K562 (cell line): Measurements from ENCODE around the gene CMTM4. TPM values are rescaled to one million over a fixed set of nuclear protein-coding genes. Genes with fewer than 3 reads are reported as not detected.

ENCODE experiments used
- ATAC-seq: fragments of 200-7000 bp; cut with Tn5 transposase; 3 replicates; pipeline ENCODE4 v1.9.1; 2020; ENCODE audit warnings: moderate library complexity
- BruUV-seq: library from RNA; stranded (reverse); fragments of 400-500 nt; replicated peaks from 2 replicates; lab custom pipeline; 2021; lab: Mats Ljungman, UMichigan
- CTCF ChIA-PET: fragments of 300-600 bp; formaldehyde crosslinking; extraction: SDS; loops from one replicate; lab custom pipeline; 2021; ENCODE audit warnings: low intra/inter-chr PET ratio; lab: Yijun Ruan, JAX
- POLR2A ChIA-PET: fragments of 300-600, 350-650 bp; sonication (Branson Sonifier 250); formaldehyde crosslinking; extraction: SDS; loops from one replicate; lab custom pipeline; 2021; ENCODE audit warnings: antibody characterized with exemption, inconsistent platforms; lab: Yijun Ruan, JAX
- DNase-seq, 4 experiments: peaks; one replicate each; pipeline versions ENCODE4 v3.0.0 to v3.0.0-alpha.2; 2011 to 2018; ENCODE audit warnings: low spot score in 3 of 4, mixed read lengths in 3 of 4; ENCODE audit errors: extremely low read depth in 1 of 4
- FAIRE-seq: peaks from 2 replicates; lab custom pipeline; 2011; peaks lifted over from hg19 to GRCh38; lab: Jason Lieb, UNC
- H2AFZ ChIP-seq: 2 replicates; pipeline ENCODE4 v1.6.0; 2011; ENCODE audit warnings: low read depth, low read length, control low read depth, inconsistent platforms
- H3K27ac ChIP-seq: fragments of 200-600 bp; 3 replicates; pipeline ENCODE4 v1.8.0; 2011; ENCODE audit warnings: low read depth, mild to moderate bottlenecking, control low read depth, inconsistent platforms, low read length, moderate library complexity, mixed read lengths; ENCODE audit errors: extremely low read depth
- H3K27me3 ChIP-seq, 2 experiments: fragments of 300-600 bp in 1 of 2; 2 replicates in 1 of 2; 3 replicates in 1 of 2; pipeline versions ENCODE4 v1.6.0 to v1.8.0; 2011; ENCODE audit warnings: inconsistent platforms in 2 of 2, low read length in 2 of 2, mild to moderate bottlenecking in 1 of 2, mixed read lengths in 1 of 2, moderate library complexity in 1 of 2; ENCODE audit not compliant: control insufficient read depth in 2 of 2, insufficient read depth in 2 of 2
- H3K36me3 ChIP-seq: fragments of 300-600 bp; 3 replicates; pipeline ENCODE4 v1.8.0; 2011; ENCODE audit warnings: mild to moderate bottlenecking, low read length, inconsistent platforms; ENCODE audit not compliant: control insufficient read depth, insufficient read depth
- H3K4me1 ChIP-seq, 2 experiments: fragments of 200-600 bp in 1 of 2; replicated peaks in 1 of 2; 2 replicates in 1 of 2; 3 replicates in 1 of 2; pipeline versions ENCODE4 v1.5.1 to v1.8.0; 2011; ENCODE audit warnings: inconsistent platforms in 2 of 2, low read length in 2 of 2, mild to moderate bottlenecking in 1 of 2, mixed read lengths in 1 of 2, moderate library complexity in 1 of 2; ENCODE audit not compliant: control insufficient read depth in 2 of 2, insufficient read depth in 2 of 2
- H3K4me2 ChIP-seq: 2 replicates; pipeline ENCODE4 v1.6.1; 2011; ENCODE audit warnings: low read length, control low read depth, inconsistent platforms, mixed read lengths; ENCODE audit not compliant: insufficient read depth
- H3K4me3 ChIP-seq: fragments of 200-600 bp; sonication (generic), shearing (Covaris generic); 2 replicates; pipeline ENCODE4 v1.5.1; 2016; ENCODE audit warnings: control low read depth, inconsistent platforms
- H3K79me2 ChIP-seq: fragments of 200-600 bp; 3 replicates; pipeline ENCODE4 v1.8.0; 2011; ENCODE audit warnings: low read length, inconsistent platforms; ENCODE audit not compliant: control insufficient read depth, insufficient read depth
- H3K9ac ChIP-seq, 2 experiments: 2 replicates each; pipeline versions ENCODE4 v1.6.0 to v1.6.1; 2011; ENCODE audit warnings: low read depth in 2 of 2, low read length in 2 of 2, control low read depth in 1 of 2, inconsistent platforms in 1 of 2, mild to moderate bottlenecking in 1 of 2, mixed read lengths in 1 of 2; ENCODE audit not compliant: insufficient read depth in 1 of 2
- H3K9me1 ChIP-seq: one replicate; pipeline ENCODE4 v1.6.0; 2011; ENCODE audit warnings: inconsistent platforms, mild to moderate bottlenecking, low read length, moderate library complexity; ENCODE audit not compliant: control insufficient read depth, insufficient read depth
- H3K9me3 ChIP-seq: replicated peaks from 2 replicates; pipeline ENCODE4 v1.5.1; 2011; ENCODE audit warnings: low read depth, low read length, inconsistent platforms; ENCODE audit not compliant: control insufficient read depth, insufficient read depth
- H4K20me1 ChIP-seq: replicated peaks from 2 replicates; pipeline ENCODE4 v1.6.1; 2011; ENCODE audit warnings: low read length, inconsistent platforms, mixed read lengths; ENCODE audit not compliant: control insufficient read depth, insufficient read depth
- ATF1 ChIP-seq, 2 experiments: fragments of 450-650 bp in 1 of 2; IDR thresholded peaks; 2 replicates each; pipeline ENCODE4 v1.6.1; 2016; ENCODE audit warnings: missing compliant biosample characterization in 1 of 2, missing genetic modification characterization in 1 of 2
- CREM ChIP-seq: IDR thresholded peaks from 2 replicates; pipeline ENCODE4 v1.6.1; 2014; ENCODE audit warnings: antibody characterized with exemption, low read depth
- DEAF1 ChIP-seq: fragments of 450-650 bp; formaldehyde crosslinking; IDR thresholded peaks from 2 replicates; pipeline ENCODE4 v1.4.0; 2020; ENCODE audit warnings: mild to moderate bottlenecking, moderate library complexity
- E2F3 ChIP-seq: fragments of 250-450 bp; sonication (Bioruptor Pico); IDR thresholded peaks from 2 replicates; pipeline ENCODE4 v1.4.0; 2020; ENCODE audit warnings: mild to moderate bottlenecking
- EWSR1 ChIP-seq: fragments of 450-650 bp; IDR thresholded peaks from 2 replicates; pipeline ENCODE4 v1.6.1; 2018; ENCODE audit warnings: borderline replicate concordance, mild to moderate bottlenecking, low read depth, moderate library complexity; ENCODE audit not compliant: partially characterized antibody
- JUN ChIP-seq, 2 experiments: sonication (generic) in 1 of 2; formaldehyde crosslinking in 1 of 2; IDR thresholded peaks; 2 replicates each; pipeline versions ENCODE4 v1.6.1 to v1.8.0; 2012 to 2022; ENCODE audit warnings: borderline replicate concordance in 2 of 2, mild to moderate bottlenecking in 2 of 2, improper control_type of control experiment in 1 of 2, low read depth in 1 of 2, low read length in 1 of 2, missing genetic modification reagents in 1 of 2
- MEIS2 ChIP-seq: fragments of 450-650 bp; IDR thresholded peaks from 2 replicates; pipeline ENCODE4 v1.6.1; 2014; ENCODE audit warnings: mild to moderate bottlenecking; ENCODE audit not compliant: partially characterized antibody
- NEUROD1 ChIP-seq: fragments of 150-350 bp; IDR thresholded peaks from 2 replicates; pipeline ENCODE4 v1.6.1; 2014; ENCODE audit warnings: borderline replicate concordance, low read length, low read depth; ENCODE audit not compliant: partially characterized antibody
- NFXL1 ChIP-seq: fragments of 450-650 bp; formaldehyde crosslinking; IDR thresholded peaks from 2 replicates; pipeline ENCODE4 v1.4.0; 2021; ENCODE audit warnings: mild to moderate bottlenecking
- PBX2 ChIP-seq, 2 experiments: IDR thresholded peaks in 1 of 2; conservative IDR thresholded peaks in 1 of 2; 2 replicates each; pipeline ENCODE4 v1.6.1; 2016; ENCODE audit warnings: low read depth in 2 of 2, mild to moderate bottlenecking in 1 of 2, missing compliant biosample characterization in 1 of 2, missing genetic modification characterization in 1 of 2, moderate library complexity in 1 of 2
- PTRF ChIP-seq: fragments of 450-650 bp; IDR thresholded peaks from 2 replicates; pipeline ENCODE4 v1.6.1; 2016; ENCODE audit warnings: mild to moderate bottlenecking, missing genetic modification characterization, missing compliant biosample characterization
- ZNF561 ChIP-seq: fragments of 450-650 bp; formaldehyde crosslinking; conservative IDR thresholded peaks from 2 replicates; pipeline ENCODE4 v1.4.0; 2020; ENCODE audit warnings: mild to moderate bottlenecking, moderate library complexity
- WGBS: fragments of 100-300 bp; shearing (Covaris generic); methylation state at CpG from one replicate; pipeline ENCODE4 v1.1.6; 2016; ENCODE audit warnings: low coverage, mixed read lengths; ENCODE audit not compliant: insufficient coverage; ENCODE audit errors: missing lambda C conversion rate; 5-methylcytosine and 5-hydroxymethylcytosine counted together
- in situ Hi-C: fragments of 300-500 bp; cut with MboI; formaldehyde crosslinking; loops from 4 replicates; pipeline ENCODE4 v1.15.0; 2018; ENCODE audit warnings: inconsistent platforms, mixed read lengths
- intact Hi-C: fragments of 100-400 bp; cut with micrococcal nuclease; formaldehyde crosslinking; loops from 2 replicates; pipeline ENCODE4 v1.14.2; 2022
- polyA plus RNA-seq, 8 experiments: library from polyadenylated mRNA; depleted of rRNA in 4 of 8; stranded (reverse) in 5 of 8; unstranded in 3 of 8; fragments of >200 nt; fragmentation: Nextera tagmentation in 2 of 8; fragmentation: Illumina TruSeq in 1 of 8; extraction: Ambion mirVana in 2 of 8; extraction: Trizol in 1 of 8; gene quantifications; 2 replicates each; pipeline versions ENCODE4 v1.2.1 to v1.2.3, GENCODE V29; 2011 to 2014; ENCODE audit warnings: inconsistent platforms in 1 of 8, missing spikeins in 1 of 8
- total RNA-seq, 7 experiments: library from RNA; depleted of rRNA in 6 of 7; stranded (reverse); fragments of >200 nt in 6 of 7; fragmentation: Illumina TruSeq in 2 of 7; extraction: Trizol in 2 of 7; gene quantifications; 2 replicates each; pipeline versions ENCODE4 v1.2.1 to v1.2.3, GENCODE V29; 2011 to 2021; ENCODE audit warnings: low replicate concordance in 1 of 7
- TF ChIP-seq, protein P1 (sequence below), 2 experiments: fragments of 450-650 bp in 1 of 2; sonication (generic) in 1 of 2; formaldehyde crosslinking in 1 of 2; IDR thresholded peaks in 1 of 2; conservative IDR thresholded peaks in 1 of 2; 2 replicates each; pipeline versions ENCODE4 v1.6.1 to v1.8.1; 2016 to 2023; ENCODE audit warnings: mild to moderate bottlenecking in 2 of 2, moderate library complexity in 2 of 2, inconsistent platforms in 1 of 2, missing genetic modification reagents in 1 of 2
- TF ChIP-seq, protein P2 (sequence below): fragments of 450-650 bp; IDR thresholded peaks from 2 replicates; pipeline ENCODE4 v1.6.1; 2016

CMTM4 gene
- total and polyA plus RNA-seq, 9 of the 15 experiments (the other 6 are each of a cell fraction or from before 2014, with no cell fraction given), result 2.0 to 21.3 (median 12.5) TPM

- intact Hi-C loops, result no loop called here
- DNase-seq, result no peak
These were observed 98.4 kb downstream of the CMTM4 start for GRCh38 chr16:66598111-66598510.

More at GRCh38 chr16:66598111-66598510, 98.4 kb downstream of the CMTM4 start:
- ChIA-PET CTCF (no interaction called here), POLR2A (interaction anchor here (1.0 kb wide), 2 partner anchors 35 to 231 kb away, joined by 3 to 4 read pairs; no protein-coding TSS in a partner anchor)
- 11% methylated on average over 3 of the region's 3 CpGs for WGBS
- Histone ChIP-seq H3K27ac (no peak overlapping the region), H3K4me1 (peaks cover 0 to 6% of the 10 kb centered on the region in 2 experiments; a peak in 1 of 5 replicates), H4K20me1 (no peaks in the 10 kb centered on the region), H3K4me2 (no peak overlapping the region), H3K9ac (no peak overlapping the region), H2AFZ (no peak overlapping the region), H3K36me3 (no peaks in the 10 kb centered on the region), H3K4me3 (no peak overlapping the region), H3K9me1 (no peaks in the 10 kb centered on the region), H3K9me3 (no peaks in the 10 kb centered on the region; the same call in 1 of the 2 replicates), H3K79me2 (no peaks in the 10 kb centered on the region), H3K27me3 (peaks cover 0 to 11% of the 10 kb centered on the region in 2 experiments; a peak in 1 of 5 replicates)
- in situ Hi-C loops, result no loop called here
- ATAC-seq (peak; percentile 74), FAIRE-seq (no peak)
- TF ChIP-seq EWSR1 (no peak), PBX2 (CRISPR knock-in tag; IDR thresholded peaks at IDR 0.05; ENCODE audit: low read depth) (no peak), PBX2 (tag; conservative IDR thresholded peaks at IDR 0.05; ENCODE audit: low read depth) (peak; percentile 53), CREM (peak; percentile 18; the same call in 1 of the 2 replicates), NFXL1 (CRISPR knock-in tag) (no peak), DEAF1 (no peak), ATF1 (CRISPR knock-in tag; IDR thresholded peaks at IDR 0.05) (no peak), ATF1 (tag; IDR thresholded peaks at IDR 0.05) (peak; percentile 24; the same call in 1 of the 2 replicates), PTRF (tag) (no peak), ZNF561 (CRISPR knock-in tag) (no peak), MEIS2 (peak; percentile 34), NEUROD1 (no peak), JUN (IDR thresholded peaks at IDR 0.05; ENCODE audit: borderline replicate concordance, low read depth, low read length) (0 out of 2 replicates have a peak, but pooled peaks have one; percentile 27), JUN (CRISPR knock-in tag; IDR thresholded peaks at IDR 0.05; ENCODE audit: borderline replicate concordance) (no peak), E2F3 (CRISPR knock-in tag) (no peak)
- TF ChIP-seq, protein P1, sequence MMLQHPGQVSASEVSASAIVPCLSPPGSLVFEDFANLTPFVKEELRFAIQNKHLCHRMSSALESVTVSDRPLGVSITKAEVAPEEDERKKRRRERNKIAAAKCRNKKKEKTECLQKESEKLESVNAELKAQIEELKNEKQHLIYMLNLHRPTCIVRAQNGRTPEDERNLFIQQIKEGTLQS (IDR thresholded peaks at IDR 0.05), result peak; percentile 55
- TF ChIP-seq, protein P1 (CRISPR knock-in tag; conservative IDR thresholded peaks at IDR 0.05), result no peak
- TF ChIP-seq, protein P2, sequence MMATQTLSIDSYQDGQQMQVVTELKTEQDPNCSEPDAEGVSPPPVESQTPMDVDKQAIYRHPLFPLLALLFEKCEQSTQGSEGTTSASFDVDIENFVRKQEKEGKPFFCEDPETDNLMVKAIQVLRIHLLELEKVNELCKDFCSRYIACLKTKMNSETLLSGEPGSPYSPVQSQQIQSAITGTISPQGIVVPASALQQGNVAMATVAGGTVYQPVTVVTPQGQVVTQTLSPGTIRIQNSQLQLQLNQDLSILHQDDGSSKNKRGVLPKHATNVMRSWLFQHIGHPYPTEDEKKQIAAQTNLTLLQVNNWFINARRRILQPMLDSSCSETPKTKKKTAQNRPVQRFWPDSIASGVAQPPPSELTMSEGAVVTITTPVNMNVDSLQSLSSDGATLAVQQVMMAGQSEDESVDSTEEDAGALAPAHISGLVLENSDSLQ, result peak; percentile 50; the same call in 1 of the 2 replicates
- BruUV-seq, result no TSS peak
